NCI-H187 treated with DMSO at 0.1 percent for 48 hours (cell line): ENCODE data around the gene DEAF1.
"Not testable (repeated sequence)": the region's sequence is repeated elsewhere in the genome, so short reads cannot be mapped to it uniquely, and the experiment has no call there.

Source experiments
- DNase-seq: peaks from one replicate; lab custom pipeline; 2025; lab: John Stamatoyannopoulos, UW

DEAF1 gene

GRCh38 chr11:699116-699508 is 4.1 kb upstream of the DEAF1 start:
- no peak for DNase-seq

GRCh38 chr11:698493-699115 is 3.6 kb upstream of the DEAF1 start:
- no peak for DNase-seq

GRCh38 chr11:697811-698311 is 2.8 kb upstream of the DEAF1 start:
- no peak for DNase-seq

- no peak for DNase-seq
Measured at GRCh38 chr11:696955-697491, 2.0 kb upstream of the DEAF1 start.

GRCh38 chr11:695538-696248 is 671 bp upstream of the DEAF1 start, which contains the start of gene TMEM80:
TSS of gene TMEM80 (plus strand) at chr11:695816. CDS start at chr11:695828, 12 bp downstream.
- DNase-seq: peak; percentile 84

- DNase-seq: no peak
Measured at GRCh38 chr11:695288-695537, 191 bp upstream of the DEAF1 start.

- peak; percentile 67 for DNase-seq
Measured at GRCh38 chr11:693887-694562, 997 bp downstream of the DEAF1 start.

GRCh38 chr11:693415-693831 is 1.6 kb downstream of the DEAF1 start:
- no peak for DNase-seq

- peak; percentile 32 for DNase-seq
Measured at GRCh38 chr11:692824-693414, 2.1 kb downstream of the DEAF1 start.

GRCh38 chr11:691710-692590 is 3.1 kb downstream of the DEAF1 start:
- DNase-seq: no peak

GRCh38 chr11:690738-691633 is 4.0 kb downstream of the DEAF1 start:
- no peak for DNase-seq

- not testable (repeated sequence) for DNase-seq
Measured at GRCh38 chr11:690244-690643, 4.8 kb downstream of the DEAF1 start.

- DNase-seq: no peak
Measured at GRCh38 chr11:689625-690024, 5.4 kb downstream of the DEAF1 start.

GRCh38 chr11:688681-689080 is 6.3 kb downstream of the DEAF1 start:
- no peak for DNase-seq

- DNase-seq: no peak
Measured at GRCh38 chr11:687751-688150, 7.3 kb downstream of the DEAF1 start.

GRCh38 chr11:686451-687243 is 8.4 kb downstream of the DEAF1 start:
- no peak for DNase-seq

- DNase-seq: no peak
Measured at GRCh38 chr11:680970-681369, 14.1 kb downstream of the DEAF1 start.

- no peak for DNase-seq
Measured at GRCh38 chr11:680476-680875, 14.5 kb downstream of the DEAF1 start.
